ENCODE results near the gene OBSCN. TPM values are rescaled to one million over a fixed set of nuclear protein-coding genes. Genes with fewer than 3 reads are reported as not detected.

Gene OBSCN
- total and polyA plus RNA-seq, 2 of the 13 experiments (the other 11 are each of a cell fraction or from before 2014, with no cell fraction given): 0.20 TPM

DNA sequence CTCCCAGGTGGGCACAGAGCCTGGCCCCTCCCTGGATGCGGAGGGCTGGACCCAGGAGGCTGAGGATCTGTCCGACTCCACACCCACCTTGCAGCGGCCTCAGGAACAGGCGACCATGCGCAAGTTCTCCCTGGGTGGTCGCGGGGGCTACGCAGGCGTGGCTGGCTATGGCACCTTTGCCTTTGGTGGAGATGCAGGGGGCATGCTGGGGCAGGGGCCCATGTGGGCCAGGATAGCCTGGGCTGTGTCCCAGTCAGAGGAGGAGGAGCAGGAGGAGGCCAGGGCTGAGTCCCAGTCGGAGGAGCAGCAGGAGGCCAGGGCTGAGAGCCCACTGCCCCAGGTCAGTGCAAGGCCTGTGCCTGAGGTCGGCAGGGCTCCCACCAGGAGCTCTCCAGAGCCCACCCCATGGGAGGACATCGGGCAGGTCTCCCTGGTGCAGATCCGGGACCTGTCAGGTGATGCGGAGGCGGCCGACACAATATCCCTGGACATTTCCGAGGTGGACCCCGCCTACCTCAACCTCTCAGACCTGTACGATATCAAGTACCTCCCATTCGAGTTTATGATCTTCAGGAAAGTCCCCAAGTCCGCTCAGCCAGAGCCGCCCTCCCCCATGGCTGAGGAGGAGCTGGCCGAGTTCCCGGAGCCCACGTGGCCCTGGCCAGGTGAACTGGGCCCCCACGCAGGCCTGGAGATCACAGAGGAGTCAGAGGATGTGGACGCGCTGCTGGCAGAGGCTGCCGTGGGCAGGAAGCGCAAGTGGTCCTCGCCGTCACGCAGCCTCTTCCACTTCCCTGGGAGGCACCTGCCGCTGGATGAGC is 164.5 kb downstream of the OBSCN start:
- H3K27ac ChIP-seq (ENCODE audit: extremely low read length, insufficient read depth, low read length): no peak overlapping the region
- no peak overlapping the region for H2AFZ ChIP-seq (ENCODE audit: low read length)
- H3K36me3 ChIP-seq (replicated peaks in 1 of 2; ENCODE audit: control insufficient read depth in 1 of 2, insufficient read depth in 2 of 2, low read length in 2 of 2): no peaks in the 10 kb centered on the region
- DNase-seq (ENCODE audit: low spot score): no peak
- H3K4me3 ChIP-seq (replicated peaks in 1 of 3; ENCODE audit: insufficient read depth in 1 of 3, low read depth in 2 of 3, low read length in 3 of 3): no peak overlapping the region
- CTCF ChIA-PET (ENCODE audit: low intra/inter-chr PET ratio, low total read pairs): no interaction called here
- peaks cover 0 to 18% of the 10 kb centered on the region in 2 experiments; a peak in 4 of 5 replicates for H3K27me3 ChIP-seq (ENCODE audit: control insufficient read depth in 1 of 2, insufficient read depth in 2 of 2, low read length in 2 of 2)
- intact Hi-C loops (cut with micrococcal nuclease; ENCODE audit: unreplicated experiment) (no loop called here), in situ Hi-C loops (cut with HindIII; ENCODE audit: extremely low pct_ligation_motif_present, low pct_unique_long_range_greater_than_20kb) (no loop called here)
- POLR2A ChIA-PET: no interaction called here
- 0% methylated on average over 1 of the region's 34 CpGs for WGBS (ENCODE audit: low lambda C conversion rate)
- no peaks in the 10 kb centered on the region for H3K79me2 ChIP-seq (ENCODE audit: insufficient read depth, low read length)
- H4K20me1 ChIP-seq (ENCODE audit: insufficient read depth, low read length): no peaks in the 10 kb centered on the region
- no peak for TF ChIP-seq HOXA7 (CRISPR knock-in tag; IDR thresholded peaks at IDR 0.05)
- TF ChIP-seq, protein P1, sequence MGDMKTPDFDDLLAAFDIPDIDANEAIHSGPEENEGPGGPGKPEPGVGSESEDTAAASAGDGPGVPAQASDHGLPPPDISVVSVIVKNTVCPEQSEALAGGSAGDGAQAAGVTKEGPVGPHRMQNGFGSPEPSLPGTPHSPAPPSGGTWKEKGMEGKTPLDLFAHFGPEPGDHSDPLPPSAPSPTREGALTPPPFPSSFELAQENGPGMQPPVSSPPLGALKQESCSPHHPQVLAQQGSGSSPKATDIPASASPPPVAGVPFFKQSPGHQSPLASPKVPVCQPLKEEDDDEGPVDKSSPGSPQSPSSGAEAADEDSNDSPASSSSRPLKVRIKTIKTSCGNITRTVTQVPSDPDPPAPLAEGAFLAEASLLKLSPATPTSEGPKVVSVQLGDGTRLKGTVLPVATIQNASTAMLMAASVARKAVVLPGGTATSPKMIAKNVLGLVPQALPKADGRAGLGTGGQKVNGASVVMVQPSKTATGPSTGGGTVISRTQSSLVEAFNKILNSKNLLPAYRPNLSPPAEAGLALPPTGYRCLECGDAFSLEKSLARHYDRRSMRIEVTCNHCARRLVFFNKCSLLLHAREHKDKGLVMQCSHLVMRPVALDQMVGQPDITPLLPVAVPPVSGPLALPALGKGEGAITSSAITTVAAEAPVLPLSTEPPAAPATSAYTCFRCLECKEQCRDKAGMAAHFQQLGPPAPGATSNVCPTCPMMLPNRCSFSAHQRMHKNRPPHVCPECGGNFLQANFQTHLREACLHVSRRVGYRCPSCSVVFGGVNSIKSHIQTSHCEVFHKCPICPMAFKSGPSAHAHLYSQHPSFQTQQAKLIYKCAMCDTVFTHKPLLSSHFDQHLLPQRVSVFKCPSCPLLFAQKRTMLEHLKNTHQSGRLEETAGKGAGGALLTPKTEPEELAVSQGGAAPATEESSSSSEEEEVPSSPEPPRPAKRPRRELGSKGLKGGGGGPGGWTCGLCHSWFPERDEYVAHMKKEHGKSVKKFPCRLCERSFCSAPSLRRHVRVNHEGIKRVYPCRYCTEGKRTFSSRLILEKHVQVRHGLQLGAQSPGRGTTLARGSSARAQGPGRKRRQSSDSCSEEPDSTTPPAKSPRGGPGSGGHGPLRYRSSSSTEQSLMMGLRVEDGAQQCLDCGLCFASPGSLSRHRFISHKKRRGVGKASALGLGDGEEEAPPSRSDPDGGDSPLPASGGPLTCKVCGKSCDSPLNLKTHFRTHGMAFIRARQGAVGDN (CRISPR knock-in tag; IDR thresholded peaks at IDR 0.05): 0 out of 2 replicates have a peak, but pooled peaks have one; percentile 8
- TF ChIP-seq XRCC5 (optimal IDR thresholded peaks at IDR 0.05; ENCODE audit: low read length): no peak
- FAIRE-seq: no peak
- no peaks in the 10 kb centered on the region for H3K9me3 ChIP-seq (ENCODE audit: low read length)
- H3K4me1 ChIP-seq (ENCODE audit: insufficient read depth, low read length): peaks cover 27% of the 10 kb centered on the region
- ATAC-seq: no peak
- no TSS peak for BruUV-seq (replicated peaks)
- H3K4me2 ChIP-seq (ENCODE audit: low read depth, low read length): peak overlapping the region; percentile 20; the same call in 1 of the 2 replicates
- H3K9ac ChIP-seq (ENCODE audit: insufficient read depth, low read depth, low read length): no peak overlapping the region
